Esophagus muscularis mucosa (tissue), 4 donors: ENCODE results near the gene GNA12.

Experiments
- EP300 ChIP-seq: sonication (generic); formaldehyde crosslinking; IDR thresholded peaks from one replicate; pipeline ENCODE4 v1.6.1; 2017; ENCODE audit warnings: antibody characterized with exemption
- POLR2A ChIP-seq: fragments of 450-650 bp; IDR thresholded peaks from one replicate; pipeline ENCODE4 v1.6.1; 2017; ENCODE audit warnings: antibody characterized with exemption, moderate library complexity, mild to moderate bottlenecking, low read depth
- TF ChIP-seq, protein P1 (sequence below), 3 experiments: fragments of 200-600 bp in 2 of 3; fragments of 450-650 bp in 1 of 3; sonication (generic) in 2 of 3; IDR thresholded peaks; one replicate each; pipeline ENCODE4 v1.5.1; 2017 to 2019; ENCODE audit warnings: antibody characterized with exemption in 3 of 3, mild to moderate bottlenecking in 2 of 3, moderate library complexity in 1 of 3

DNA sequence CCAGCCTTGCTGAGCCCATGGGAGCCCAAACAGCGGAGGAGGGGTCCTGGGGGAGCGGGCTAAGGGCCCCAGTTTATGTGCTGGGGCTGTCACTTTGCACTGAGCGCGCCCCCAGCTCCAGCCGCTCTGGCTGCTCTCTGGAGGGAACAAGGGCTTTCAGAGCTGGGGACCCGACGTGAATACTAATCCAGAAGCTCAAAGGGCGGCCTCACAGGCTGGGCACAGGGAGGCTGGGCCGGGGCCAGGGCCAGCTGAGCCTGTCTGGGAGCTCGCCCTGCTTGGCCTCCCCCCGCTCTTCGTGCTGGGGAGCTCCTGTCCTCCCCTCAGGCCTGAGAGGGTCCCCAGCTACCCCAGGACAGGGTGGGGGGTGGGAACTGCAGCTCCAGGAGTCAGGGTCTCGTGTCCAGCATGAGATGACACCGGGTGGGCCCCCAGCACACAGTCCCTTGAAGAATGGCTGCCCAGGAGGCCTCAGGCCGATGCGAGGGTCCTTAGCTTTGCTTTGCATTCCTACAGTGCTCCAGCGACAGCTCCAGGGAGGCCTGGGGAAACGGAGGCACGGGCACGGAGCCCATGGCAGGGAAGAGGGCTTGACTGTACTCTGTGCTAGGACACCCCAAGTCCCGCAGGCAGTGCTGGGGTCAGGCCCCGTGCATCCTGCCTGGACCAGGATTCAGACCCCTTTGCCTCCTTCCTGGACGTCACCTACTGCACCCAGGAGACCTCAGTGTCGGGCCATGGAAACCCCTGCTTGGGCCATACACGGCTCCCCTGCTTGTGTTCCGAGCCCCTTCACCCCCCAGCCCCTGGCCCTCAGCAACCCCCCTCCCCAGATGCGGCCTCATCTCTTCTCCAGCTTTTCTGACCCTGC, 161.9 kb downstream of the GNA12 start:
- no peak for TF ChIP-seq EP300
- TF ChIP-seq, protein P1, sequence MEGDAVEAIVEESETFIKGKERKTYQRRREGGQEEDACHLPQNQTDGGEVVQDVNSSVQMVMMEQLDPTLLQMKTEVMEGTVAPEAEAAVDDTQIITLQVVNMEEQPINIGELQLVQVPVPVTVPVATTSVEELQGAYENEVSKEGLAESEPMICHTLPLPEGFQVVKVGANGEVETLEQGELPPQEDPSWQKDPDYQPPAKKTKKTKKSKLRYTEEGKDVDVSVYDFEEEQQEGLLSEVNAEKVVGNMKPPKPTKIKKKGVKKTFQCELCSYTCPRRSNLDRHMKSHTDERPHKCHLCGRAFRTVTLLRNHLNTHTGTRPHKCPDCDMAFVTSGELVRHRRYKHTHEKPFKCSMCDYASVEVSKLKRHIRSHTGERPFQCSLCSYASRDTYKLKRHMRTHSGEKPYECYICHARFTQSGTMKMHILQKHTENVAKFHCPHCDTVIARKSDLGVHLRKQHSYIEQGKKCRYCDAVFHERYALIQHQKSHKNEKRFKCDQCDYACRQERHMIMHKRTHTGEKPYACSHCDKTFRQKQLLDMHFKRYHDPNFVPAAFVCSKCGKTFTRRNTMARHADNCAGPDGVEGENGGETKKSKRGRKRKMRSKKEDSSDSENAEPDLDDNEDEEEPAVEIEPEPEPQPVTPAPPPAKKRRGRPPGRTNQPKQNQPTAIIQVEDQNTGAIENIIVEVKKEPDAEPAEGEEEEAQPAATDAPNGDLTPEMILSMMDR (IDR thresholded peaks at IDR 0.05) = no peak
- no peak for TF ChIP-seq POLR2A
